Upper lobe of left lung (tissue), 4 donors: ENCODE measurements around the gene EEF2K.

Experiments
- POLR2A ChIP-seq, 4 donors: fragments of 450-650 bp; IDR thresholded peaks; one replicate each; pipeline ENCODE4 v1.5.1; 2016 to 2017; ENCODE audit warnings: antibody characterized with exemption in 4 of 4, mild to moderate bottlenecking in 2 of 4
- POLR2AphosphoS5 ChIP-seq, 2 donors: sonication (generic); formaldehyde crosslinking; IDR thresholded peaks; one replicate each; pipeline ENCODE4 v1.5.1; 2017; ENCODE audit warnings: antibody characterized with exemption in 2 of 2

- no peak for TF ChIP-seq POLR2A (IDR thresholded peaks at IDR 0.05)
- TF ChIP-seq POLR2AphosphoS5 (IDR thresholded peaks at IDR 0.05) = no peak
Observed at GRCh38 chr16:22239131-22239805, 33.2 kb downstream of the EEF2K start.
